ENCODE measurements around the gene TACR2.

- TF ChIP-seq TAF1 (IDR thresholded peaks at IDR 0.05; ENCODE audit: borderline replicate concordance, insufficient read depth, low read length), result no peak
- no peak for TF ChIP-seq POLR2AphosphoS5 (IDR thresholded peaks at IDR 0.05; ENCODE audit: low read depth, low read length)
- no peak for TF ChIP-seq SIN3A (IDR thresholded peaks at IDR 0.05; ENCODE audit: borderline replicate concordance, insufficient read depth, low read length)
- no peak for TF ChIP-seq REST (IDR thresholded peaks at IDR 0.05; ENCODE audit: insufficient read depth in 1 of 2, low read depth in 2 of 2, low read length in 2 of 2)
- TF ChIP-seq FOXP2 (optimal IDR thresholded peaks at IDR 0.05; ENCODE audit: borderline replicate concordance, extremely low read depth, extremely low read length, insufficient read depth), result no peak
Observed at GRCh38 chr10:69446229-69446628, 29.5 kb upstream of the TACR2 start.

Measured in PFSK-1 (cell line).